HEK293 (cell line): ENCODE results near the gene LONRF2.

Experiments used
- CTCF ChIA-PET: fragments of 350-600 bp; formaldehyde crosslinking; extraction: SDS; loops from one replicate; lab custom pipeline; 2021; ENCODE audit warnings: antibody characterized with exemption; lab: Yijun Ruan, JAX
- POLR2A ChIA-PET: fragments of 300-600 bp; formaldehyde crosslinking; extraction: SDS; loops from one replicate; lab custom pipeline; 2020; ENCODE audit warnings: antibody characterized with exemption, inconsistent platforms; lab: Yijun Ruan, JAX
- H3K27ac ChIP-seq: fragments of 200-500 bp; sonication (Bioruptor generic); 2 replicates; pipeline ENCODE4 v1.5.1; 2014; ENCODE audit warnings: low read depth, low read length, control low read depth, inconsistent platforms; ENCODE audit errors: extremely low read depth
- H3K36me3 ChIP-seq, 2 experiments: fragments of 200-500 bp in 1 of 2; sonication (Bioruptor generic) in 1 of 2; 1 replicate in 1 of 2; 2 replicates in 1 of 2; pipeline ENCODE4 v1.5.1; 2014 to 2017; ENCODE audit warnings: inconsistent platforms in 2 of 2, low read length in 2 of 2; ENCODE audit not compliant: control insufficient read depth in 2 of 2, insufficient read depth in 1 of 2
- H3K4me1 ChIP-seq: fragments of 200-500 bp; sonication (Bioruptor generic); 2 replicates; pipeline ENCODE4 v1.5.1; 2014; ENCODE audit warnings: mild to moderate bottlenecking, low read length, inconsistent platforms; ENCODE audit not compliant: control insufficient read depth, insufficient read depth
- H3K4me3 ChIP-seq: 2 replicates; pipeline ENCODE4 v1.5.1; 2011; ENCODE audit warnings: low read depth, mild to moderate bottlenecking, control low read depth, low read length, moderate library complexity
- H3K9me3 ChIP-seq: fragments of 200-500 bp; sonication (Bioruptor generic); 2 replicates; pipeline ENCODE4 v1.5.1; 2014; ENCODE audit warnings: low read depth, low read length, inconsistent platforms; ENCODE audit not compliant: control insufficient read depth, insufficient read depth
- BCL11B ChIP-seq: fragments of 450-650 bp; formaldehyde crosslinking; IDR thresholded peaks from 2 replicates; pipeline ENCODE4 v1.5.1; 2016; ENCODE audit warnings: low read depth, missing biosample characterization, missing genetic modification characterization
- BCL6B ChIP-seq: fragments of 450-650 bp; formaldehyde crosslinking; IDR thresholded peaks from 2 replicates; pipeline ENCODE4 v1.5.1; 2017; ENCODE audit warnings: missing biosample characterization, missing genetic modification characterization
- GLI2 ChIP-seq: fragments of 450-650 bp; formaldehyde crosslinking; IDR thresholded peaks from 2 replicates; pipeline ENCODE4; 2017; ENCODE audit warnings: missing biosample characterization, missing genetic modification characterization, low read depth, borderline replicate concordance
- MEIS1 ChIP-seq: sonication (generic); formaldehyde crosslinking; IDR thresholded peaks from 2 replicates; pipeline ENCODE4 v1.8.1; 2022; ENCODE audit warnings: missing genetic modification reagents, mild to moderate bottlenecking, borderline replicate concordance
- PRDM1 ChIP-seq: fragments of 450-650 bp; formaldehyde crosslinking; IDR thresholded peaks from 2 replicates; pipeline ENCODE4; 2016; ENCODE audit warnings: missing biosample characterization, missing genetic modification characterization
- TCF7L2 ChIP-seq: IDR thresholded peaks from 2 replicates; pipeline ENCODE4 v1.6.1; 2011; ENCODE audit warnings: low read depth, mild to moderate bottlenecking, inconsistent platforms, low read length, moderate library complexity, borderline replicate concordance
- ZBTB17 ChIP-seq: fragments of 450-650 bp; formaldehyde crosslinking; IDR thresholded peaks from 2 replicates; pipeline ENCODE4 v1.5.1; 2016; ENCODE audit warnings: missing biosample characterization, missing genetic modification characterization
- ZBTB21 ChIP-seq: fragments of 450-650 bp; formaldehyde crosslinking; IDR thresholded peaks from 2 replicates; pipeline ENCODE4 v1.5.1; 2017; ENCODE audit warnings: missing biosample characterization, missing genetic modification characterization
- ZBTB26 ChIP-seq: fragments of 450-650 bp; formaldehyde crosslinking; optimal IDR thresholded peaks from 2 replicates; pipeline ENCODE3; 2016; ENCODE audit warnings: missing biosample characterization, mild to moderate bottlenecking, missing genetic modification characterization
- ZNF112 ChIP-seq: fragments of 450-650 bp; formaldehyde crosslinking; IDR thresholded peaks from 2 replicates; pipeline ENCODE4 v1.5.0; 2017; ENCODE audit warnings: missing biosample characterization, missing genetic modification characterization
- ZNF114 ChIP-seq: fragments of 450-650 bp; formaldehyde crosslinking; IDR thresholded peaks from 2 replicates; pipeline ENCODE4 v1.5.0; 2017; ENCODE audit warnings: missing biosample characterization, missing genetic modification characterization
- ZNF174 ChIP-seq: fragments of 450-650 bp; formaldehyde crosslinking; IDR thresholded peaks from 2 replicates; pipeline ENCODE4 v1.5.0; 2017; ENCODE audit warnings: missing biosample characterization, mild to moderate bottlenecking, missing genetic modification characterization
- ZNF211 ChIP-seq: fragments of 450-650 bp; formaldehyde crosslinking; IDR thresholded peaks from 2 replicates; pipeline ENCODE4 v1.5.1; 2016; ENCODE audit warnings: low read depth, missing biosample characterization, missing genetic modification characterization
- ZNF214 ChIP-seq: fragments of 450-650 bp; formaldehyde crosslinking; IDR thresholded peaks from 2 replicates; pipeline ENCODE4 v1.5.1; 2017; ENCODE audit warnings: missing biosample characterization, mild to moderate bottlenecking, missing genetic modification characterization, borderline replicate concordance
- ZNF274 ChIP-seq, 2 experiments: fragments of 200-500 bp in 1 of 2; fragments of 450-650 bp in 1 of 2; sonication (Bioruptor generic) in 1 of 2; formaldehyde crosslinking in 1 of 2; IDR thresholded peaks; 2 replicates each; pipeline versions ENCODE4 v1.5.1 to v1.6.1; 2014 to 2016; ENCODE audit warnings: borderline replicate concordance in 1 of 2, inconsistent platforms in 1 of 2, low read length in 1 of 2, missing biosample characterization in 1 of 2, missing genetic modification characterization in 1 of 2
- ZNF311 ChIP-seq: fragments of 450-650 bp; formaldehyde crosslinking; IDR thresholded peaks from 2 replicates; pipeline ENCODE4 v1.5.1; 2017; ENCODE audit warnings: missing biosample characterization, missing genetic modification characterization, borderline replicate concordance
- ZNF473 ChIP-seq: fragments of 450-650 bp; formaldehyde crosslinking; IDR thresholded peaks from 2 replicates; pipeline ENCODE4 v1.5.1; 2017; ENCODE audit warnings: missing biosample characterization, missing genetic modification characterization
- ZNF561 ChIP-seq: fragments of 450-650 bp; IDR thresholded peaks from 2 replicates; pipeline ENCODE4 v1.5.1; 2018; ENCODE audit warnings: missing biosample characterization, missing genetic modification characterization, borderline replicate concordance
- ZNF692 ChIP-seq: fragments of 450-650 bp; formaldehyde crosslinking; IDR thresholded peaks from 2 replicates; pipeline ENCODE4 v1.5.1; 2016; ENCODE audit warnings: missing biosample characterization, missing genetic modification characterization
- ZNF768 ChIP-seq: fragments of 450-650 bp; formaldehyde crosslinking; IDR thresholded peaks from 2 replicates; pipeline ENCODE4 v1.5.1; 2018; ENCODE audit warnings: missing biosample characterization, mild to moderate bottlenecking, missing genetic modification characterization
- ZSCAN23 ChIP-seq: fragments of 450-650 bp; formaldehyde crosslinking; IDR thresholded peaks from 2 replicates; pipeline ENCODE4 v1.5.1; 2016; ENCODE audit warnings: missing biosample characterization, missing genetic modification characterization

Gene LONRF2

GRCh38 chr2:100248044-100248330 is 74.3 kb downstream of the LONRF2 start:
- H3K27ac ChIP-seq, result no peak overlapping the region
- H3K4me1 ChIP-seq, result no peaks in the 10 kb centered on the region
- H3K4me3 ChIP-seq, result no peak overlapping the region
- TF ChIP-seq TCF7L2 (no peak), ZNF112 (tag by site-specific recombination) (no peak), ZNF311 (tag by site-specific recombination) (no peak), BCL6B (tag by site-specific recombination) (no peak), GLI2 (tag by site-specific recombination) (no peak), ZNF214 (no peak), PRDM1 (tag by site-specific recombination) (no peak), ZBTB17 (tag by site-specific recombination) (no peak), ZNF211 (tag by site-specific recombination) (no peak)
- ChIA-PET POLR2A (no interaction called here), CTCF (interaction anchor here (0.8 kb wide), 1 partner anchor 15 kb away, joined by 4 read pairs; no protein-coding TSS in a partner anchor)
- no peaks in the 10 kb centered on the region for H3K36me3 ChIP-seq
- no peaks in the 10 kb centered on the region for H3K9me3 ChIP-seq

GRCh38 chr2:100247256-100248043 is 74.9 kb downstream of the LONRF2 start:
- TF ChIP-seq ZNF274 (IDR thresholded peaks at IDR 0.05; ENCODE audit: low read length), result no peak
- no peak for TF ChIP-seq ZNF274 (tag by site-specific recombination; IDR thresholded peaks at IDR 0.05; ENCODE audit: borderline replicate concordance)
- TF ChIP-seq ZNF768, result no peak
- no peak for TF ChIP-seq ZSCAN23 (tag by site-specific recombination)
- TF ChIP-seq BCL11B, result no peak
- no peak for TF ChIP-seq ZNF114 (tag by site-specific recombination)
- TF ChIP-seq MEIS1 (CRISPR knock-in tag), result no peak
- TF ChIP-seq ZNF692, result no peak
- TF ChIP-seq ZNF561 (tag by site-specific recombination), result no peak
- TF ChIP-seq ZBTB26 (tag by site-specific recombination), result no peak
- TF ChIP-seq ZNF174, result no peak
- no peak for TF ChIP-seq ZNF473 (tag by site-specific recombination)
- no peak for TF ChIP-seq ZBTB21
- Histone ChIP-seq H3K36me3 (no peaks in the 10 kb centered on the region), H3K4me3 (no peak overlapping the region), H3K9me3 (no peaks in the 10 kb centered on the region), H3K4me1 (no peaks in the 10 kb centered on the region), H3K27ac (no peak overlapping the region)
- ChIA-PET POLR2A (no interaction called here), CTCF (interaction anchor here (1.0 to 2.5 kb wide), 7 partner anchors 12 to 688 kb away, joined by 3 to 15 read pairs (median 5); no protein-coding TSS in a partner anchor)
